Loucy (cell line): ENCODE results near the gene CACNA1A.

ENCODE experiments used
- H2AFZ ChIP-seq: fragments of 200-600 bp; sonication (generic); 2 replicates; pipeline ENCODE4 v1.6.0; 2016; ENCODE audit warnings: antibody characterized with exemption, mild to moderate bottlenecking, low read length, moderate library complexity
- H3F3A ChIP-seq: fragments of 200-600 bp; 2 replicates; pipeline ENCODE4 v1.6.0; 2016; ENCODE audit warnings: antibody characterized with exemption, low read depth, mild to moderate bottlenecking
- H3K27me3 ChIP-seq: fragments of 200-600 bp; sonication (generic); 2 replicates; pipeline ENCODE4 v1.6.1; 2014; ENCODE audit warnings: low read length, mild to moderate bottlenecking; ENCODE audit not compliant: insufficient read depth, poor library complexity, severe bottlenecking
- H3K36me3 ChIP-seq: fragments of 200-600 bp; sonication (generic); 2 replicates; pipeline ENCODE4 v1.6.1; 2016; ENCODE audit warnings: low read length; ENCODE audit not compliant: insufficient read depth
- H3K4me1 ChIP-seq: fragments of 200-600 bp; sonication (generic); 2 replicates; pipeline ENCODE4 v1.5.1; 2014; ENCODE audit warnings: low read length, mild to moderate bottlenecking; ENCODE audit not compliant: insufficient read depth, poor library complexity, severe bottlenecking
- H3K4me2 ChIP-seq: fragments of 200-600 bp; sonication (generic); 2 replicates; pipeline ENCODE4 v1.6.0; 2014; ENCODE audit warnings: antibody characterized with exemption, low read length, low read depth, mild to moderate bottlenecking; ENCODE audit not compliant: poor library complexity, severe bottlenecking
- H3K4me3 ChIP-seq: fragments of 200-600 bp; sonication (generic); 2 replicates; pipeline ENCODE4 v1.5.1; 2014; ENCODE audit warnings: low read length, mild to moderate bottlenecking, mixed read lengths; ENCODE audit not compliant: poor library complexity, severe bottlenecking
- H3K79me2 ChIP-seq: fragments of 200-600 bp; sonication (generic); 2 replicates; pipeline ENCODE4 v1.6.1; 2014; ENCODE audit warnings: low read length; ENCODE audit not compliant: insufficient read depth
- H3K9ac ChIP-seq: fragments of 200-600 bp; sonication (generic); 2 replicates; pipeline ENCODE4 v1.6.0; 2014; ENCODE audit warnings: mild to moderate bottlenecking, low read depth, low read length, moderate library complexity; ENCODE audit not compliant: poor library complexity, severe bottlenecking
- H3K9me2 ChIP-seq: fragments of 200-600 bp; sonication (generic); replicated peaks from 2 replicates; pipeline ENCODE4 v1.6.1; 2016; ENCODE audit warnings: low read depth, low read length, mixed read lengths
- H3K9me3 ChIP-seq: fragments of 200-600 bp; sonication (generic); 2 replicates; pipeline ENCODE4 v1.6.1; 2014; ENCODE audit warnings: mild to moderate bottlenecking, antibody characterized with exemption, low read length, low read depth; ENCODE audit not compliant: insufficient read depth
- H4K20me1 ChIP-seq: fragments of 200-600 bp; sonication (generic); 2 replicates; pipeline ENCODE4 v1.6.0; 2014; ENCODE audit warnings: antibody characterized with exemption, low read length, mild to moderate bottlenecking; ENCODE audit not compliant: insufficient read depth, poor library complexity, severe bottlenecking
- CTCF ChIP-seq: fragments of 200-600 bp; sonication (generic); conservative IDR thresholded peaks from 2 replicates; pipeline ENCODE4 v1.5.1; 2014; ENCODE audit warnings: mild to moderate bottlenecking, antibody characterized with exemption, low read length
- EZH2phosphoT487 ChIP-seq: fragments of 200-600 bp; IDR thresholded peaks from 2 replicates; pipeline ENCODE4 v1.6.1; 2018; ENCODE audit warnings: antibody characterized with exemption, mild to moderate bottlenecking, moderate library complexity, borderline replicate concordance

Gene CACNA1A

GRCh38 chr19:13164343-13165161 lies 341.7 kb downstream of the CACNA1A start:
- no peaks in the 10 kb centered on the region for H3K27me3 ChIP-seq

GRCh38 chr19:13163609-13164342 lies 342.5 kb downstream of the CACNA1A start:
- Histone ChIP-seq H3K9ac (peak overlapping the region; percentile 84), H3K36me3 (no peaks in the 10 kb centered on the region), H3F3A (peaks cover 8% of the 10 kb centered on the region; the same call in 1 of the 2 replicates), H3K9me3 (no peaks in the 10 kb centered on the region), H3K4me3 (peak overlapping the region; percentile 78), H3K4me1 (peaks cover 62% of the 10 kb centered on the region), H3K9me2 (no peaks in the 10 kb centered on the region), H2AFZ (no peak overlapping the region), H4K20me1 (no peaks in the 10 kb centered on the region), H3K4me2 (peak overlapping the region; percentile 93), H3K27me3 (no peaks in the 10 kb centered on the region), H3K79me2 (peaks cover 27% of the 10 kb centered on the region)
- TF ChIP-seq EZH2phosphoT487 (no peak), CTCF (no peak)

More at GRCh38 chr19:13164343-13165161, 341.7 kb downstream of the CACNA1A start:
- Histone ChIP-seq H3K4me3 (peak overlapping the region; percentile 78), H4K20me1 (no peaks in the 10 kb centered on the region), H3K9ac (peak overlapping the region; percentile 84), H2AFZ (no peak overlapping the region), H3K36me3 (no peaks in the 10 kb centered on the region), H3K4me1 (peaks cover 70% of the 10 kb centered on the region), H3K9me2 (no peaks in the 10 kb centered on the region), H3K79me2 (peaks cover 32% of the 10 kb centered on the region), H3K4me2 (peak overlapping the region; percentile 93), H3F3A (peaks cover 8% of the 10 kb centered on the region; the same call in 1 of the 2 replicates), H3K9me3 (no peaks in the 10 kb centered on the region)
- TF ChIP-seq EZH2phosphoT487 (no peak), CTCF (no peak)

GRCh38 chr19:13162724-13163608 lies 343.3 kb downstream of the CACNA1A start:
- no peaks in the 10 kb centered on the region for H3K9me2 ChIP-seq
- H3K36me3 ChIP-seq, result no peaks in the 10 kb centered on the region
- peaks cover 26% of the 10 kb centered on the region for H3K79me2 ChIP-seq
- peaks cover 8% of the 10 kb centered on the region; the same call in 1 of the 2 replicates for H3F3A ChIP-seq
- TF ChIP-seq CTCF (no peak), EZH2phosphoT487 (no peak)
- H4K20me1 ChIP-seq, result no peaks in the 10 kb centered on the region
- H3K9me3 ChIP-seq, result no peaks in the 10 kb centered on the region
- H3K4me1 ChIP-seq, result peaks cover 62% of the 10 kb centered on the region
- peak overlapping the region; percentile 52; the same call in 1 of the 2 replicates for H2AFZ ChIP-seq
- H3K4me2 ChIP-seq, result peak overlapping the region; percentile 93
- no peaks in the 10 kb centered on the region for H3K27me3 ChIP-seq
- peak overlapping the region; percentile 84 for H3K9ac ChIP-seq
- H3K4me3 ChIP-seq, result peak overlapping the region; percentile 78
